HG02763 (cell line): ENCODE results near the gene LRRC3.
"Not testable (repeated sequence)": the region's sequence is repeated elsewhere in the genome, so short reads cannot be mapped to it uniquely, and the experiment has no call there.

Source experiments
- ATAC-seq: cut with Tn5 transposase; IDR thresholded peaks from one replicate; pipeline ENCODE4 v1.9.1; 2021; ENCODE audit warnings: mild to moderate bottlenecking, moderate library complexity; ENCODE audit not compliant: unreplicated experiment

Gene LRRC3

GRCh38 chr21:44454747-44455523, at the start of gene LRRC3:
LRRC3 (plus strand) TSS chr21:44455510; CDS start chr21:44456645, 1,135 bp downstream.
- no peak for ATAC-seq

- no peak for ATAC-seq
Observed at GRCh38 chr21:44405948-44406872, 49.1 kb upstream of the LRRC3 start.

- no peak for ATAC-seq
Observed at GRCh38 chr21:44406953-44407352, 48.4 kb upstream of the LRRC3 start.

- no peak for ATAC-seq
Observed at GRCh38 chr21:44407493-44407892, 47.8 kb upstream of the LRRC3 start.

GRCh38 chr21:44408226-44408625, 47.1 kb upstream of the LRRC3 start:
- no peak for ATAC-seq

GRCh38 chr21:44413566-44414290, 41.6 kb upstream of the LRRC3 start:
- ATAC-seq: no peak

GRCh38 chr21:44414291-44415072, 40.8 kb upstream of the LRRC3 start:
- no peak for ATAC-seq

GRCh38 chr21:44415073-44416025, 40.0 kb upstream of the LRRC3 start:
- ATAC-seq: no peak

GRCh38 chr21:44416193-44416592, 39.1 kb upstream of the LRRC3 start:
- no peak for ATAC-seq

- ATAC-seq: not testable (repeated sequence)
Observed at GRCh38 chr21:44417621-44418107, 37.6 kb upstream of the LRRC3 start.

- no peak for ATAC-seq
Observed at GRCh38 chr21:44418108-44418875, 37.0 kb upstream of the LRRC3 start.

- no peak for ATAC-seq
Observed at GRCh38 chr21:44418876-44419230, 36.5 kb upstream of the LRRC3 start.

GRCh38 chr21:44419679-44420078, 35.6 kb upstream of the LRRC3 start:
- ATAC-seq: no peak

- ATAC-seq: no peak
Observed at GRCh38 chr21:44420416-44421205, 34.7 kb upstream of the LRRC3 start.

GRCh38 chr21:44421901-44422840, 33.1 kb upstream of the LRRC3 start:
- no peak for ATAC-seq

- no peak for ATAC-seq
Observed at GRCh38 chr21:44423312-44423821, 31.9 kb upstream of the LRRC3 start.
